Esophagus mucosa (tissue), 1 donor: ENCODE data around the gene KANTR. TPM values are rescaled to one million over a fixed set of nuclear protein-coding genes. Genes with fewer than 3 reads are reported as not detected.
"Not testable (repeated sequence)": the region's sequence is repeated elsewhere in the genome, so short reads cannot be mapped to it uniquely, and the experiment has no call there.

Source experiments
- ATAC-seq: fragments of 200-7000 bp; cut with Tn5 transposase; one replicate; pipeline ENCODE4 v1.9.1; 2020
- total RNA-seq: library from RNA; stranded (reverse); gene quantifications from one replicate; pipeline ENCODE4 v1.2.4, GENCODE V29; 2023
- donor health status: DM: yes; HTN: yes; CAD: no.

The KANTR gene
- total RNA-seq, 1 donor from 2014 or later: 6.6 TPM

- ATAC-seq: no peak
These were observed 34.3 kb downstream of the KANTR start for GRCh38 chrX:53128097-53128749.

- ATAC-seq: peak; percentile 97
These were observed 39.5 kb downstream of the KANTR start for GRCh38 chrX:53133400-53133799.

- ATAC-seq: no peak
These were observed 41.6 kb downstream of the KANTR start for GRCh38 chrX:53135581-53135980.

GRCh38 chrX:53153581-53153980 is 59.6 kb downstream of the KANTR start:
- ATAC-seq: no peak

GRCh38 chrX:53155512-53156206 is 61.7 kb downstream of the KANTR start:
- ATAC-seq: no peak

- ATAC-seq: no peak
These were observed 62.3 kb downstream of the KANTR start for GRCh38 chrX:53156207-53156596.

GRCh38 chrX:53159184-53159583 is 65.2 kb downstream of the KANTR start:
- ATAC-seq: no peak

GRCh38 chrX:53160297-53160983 is 66.5 kb downstream of the KANTR start:
- no peak for ATAC-seq

- no peak for ATAC-seq
These were observed 69.5 kb downstream of the KANTR start for GRCh38 chrX:53163436-53163835.

- ATAC-seq: not testable (repeated sequence)
These were observed 70.6 kb downstream of the KANTR start for GRCh38 chrX:53164566-53164965.

GRCh38 chrX:53166103-53166502 is 72.2 kb downstream of the KANTR start:
- no peak for ATAC-seq

- no peak for ATAC-seq
These were observed 77.4 kb downstream of the KANTR start for GRCh38 chrX:53171356-53171755.

Other genes with a start within 250 kb of the KANTR start
- gene XAGE3, start 226.1 kb upstream of the KANTR start, total RNA-seq: not detected
- gene FAM156B, start 196.8 kb upstream of the KANTR start, total RNA-seq: 5.7 TPM
- 6.8 TPM for gene FAM156A, start 135.6 kb upstream of the KANTR start, total RNA-seq
- gene GPR173, start 45.4 kb upstream of the KANTR start, total RNA-seq: 0.08 TPM
- 2.5 TPM for gene TSPYL2, start 11.8 kb upstream of the KANTR start, total RNA-seq
- 73.6 TPM for gene KDM5C, start 131.1 kb downstream of the KANTR start, total RNA-seq
- 10.6 TPM for gene IQSEC2, start 187.4 kb downstream of the KANTR start, total RNA-seq